ENCODE results near the gene COX4I1. TPM values are rescaled to one million over a fixed set of nuclear protein-coding genes. Genes with fewer than 3 reads are reported as not detected.

Gene COX4I1
- total RNA-seq, 4 donors from 2014 or later: 379 to 637 (median 462) TPM

DNA sequence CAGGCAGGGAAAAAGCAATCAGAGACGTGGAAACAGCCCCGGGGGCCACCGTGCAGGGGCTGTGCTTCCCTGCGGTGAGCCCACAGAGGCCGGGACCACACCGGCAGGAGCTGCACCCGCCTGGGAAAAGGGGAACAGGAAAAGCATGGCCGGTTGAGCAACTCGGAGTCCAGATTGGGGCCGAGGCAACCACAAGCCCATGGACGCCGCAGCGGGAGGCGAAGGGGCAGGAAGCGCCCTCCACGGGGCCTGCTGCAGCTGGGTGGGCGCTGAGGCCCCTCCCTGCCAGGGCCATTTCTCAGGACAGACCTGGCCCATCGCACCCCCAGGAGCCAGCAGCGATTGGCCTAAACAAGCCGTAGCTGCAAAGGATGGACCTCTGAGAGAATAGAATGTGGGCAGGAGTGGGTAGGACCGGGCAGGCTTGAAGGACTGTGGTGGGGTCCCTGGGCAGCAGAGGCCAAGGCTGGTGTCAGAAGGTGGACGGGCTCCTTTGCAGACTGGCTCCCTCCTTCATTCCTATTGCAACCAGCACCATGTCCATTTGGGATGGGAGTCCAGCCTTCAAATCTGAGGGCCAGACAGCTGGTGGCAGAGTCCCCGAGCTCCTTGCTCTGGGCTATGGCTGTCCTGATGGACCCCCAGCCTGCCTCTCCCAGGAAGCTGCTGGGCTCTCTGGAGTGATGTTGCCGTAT lies 30.4 kb downstream of the COX4I1 start:
- no peak for DNase-seq (ENCODE audit: low spot score)
- TF ChIP-seq, protein P1, sequence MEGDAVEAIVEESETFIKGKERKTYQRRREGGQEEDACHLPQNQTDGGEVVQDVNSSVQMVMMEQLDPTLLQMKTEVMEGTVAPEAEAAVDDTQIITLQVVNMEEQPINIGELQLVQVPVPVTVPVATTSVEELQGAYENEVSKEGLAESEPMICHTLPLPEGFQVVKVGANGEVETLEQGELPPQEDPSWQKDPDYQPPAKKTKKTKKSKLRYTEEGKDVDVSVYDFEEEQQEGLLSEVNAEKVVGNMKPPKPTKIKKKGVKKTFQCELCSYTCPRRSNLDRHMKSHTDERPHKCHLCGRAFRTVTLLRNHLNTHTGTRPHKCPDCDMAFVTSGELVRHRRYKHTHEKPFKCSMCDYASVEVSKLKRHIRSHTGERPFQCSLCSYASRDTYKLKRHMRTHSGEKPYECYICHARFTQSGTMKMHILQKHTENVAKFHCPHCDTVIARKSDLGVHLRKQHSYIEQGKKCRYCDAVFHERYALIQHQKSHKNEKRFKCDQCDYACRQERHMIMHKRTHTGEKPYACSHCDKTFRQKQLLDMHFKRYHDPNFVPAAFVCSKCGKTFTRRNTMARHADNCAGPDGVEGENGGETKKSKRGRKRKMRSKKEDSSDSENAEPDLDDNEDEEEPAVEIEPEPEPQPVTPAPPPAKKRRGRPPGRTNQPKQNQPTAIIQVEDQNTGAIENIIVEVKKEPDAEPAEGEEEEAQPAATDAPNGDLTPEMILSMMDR (IDR thresholded peaks at IDR 0.05): no peak
- no peak for ATAC-seq (ENCODE audit: low FRiP score)

DNA sequence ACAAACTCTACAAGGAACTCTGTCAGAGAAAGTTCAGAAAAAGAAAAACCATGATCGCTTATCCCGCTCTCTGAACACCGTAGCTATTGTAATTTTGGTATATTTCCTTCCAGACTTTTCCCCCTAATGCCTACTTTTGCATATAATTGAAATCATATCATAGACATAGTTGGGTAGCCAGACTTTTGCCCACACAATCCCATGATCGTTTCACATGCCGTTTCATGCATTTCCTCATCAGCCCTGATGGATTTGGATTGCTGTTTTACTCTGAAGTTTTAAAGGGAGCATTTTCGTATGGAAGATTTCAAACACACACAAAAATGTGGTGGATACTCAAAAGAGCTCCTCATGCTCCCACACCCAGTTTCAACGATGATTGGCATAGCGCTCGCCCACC lies 31.3 kb downstream of the COX4I1 start:
- ATAC-seq (ENCODE audit: low FRiP score) (no peak), DNase-seq (ENCODE audit: low spot score) (no peak)
- TF ChIP-seq, protein P1 (IDR thresholded peaks at IDR 0.05): no peak

DNA sequence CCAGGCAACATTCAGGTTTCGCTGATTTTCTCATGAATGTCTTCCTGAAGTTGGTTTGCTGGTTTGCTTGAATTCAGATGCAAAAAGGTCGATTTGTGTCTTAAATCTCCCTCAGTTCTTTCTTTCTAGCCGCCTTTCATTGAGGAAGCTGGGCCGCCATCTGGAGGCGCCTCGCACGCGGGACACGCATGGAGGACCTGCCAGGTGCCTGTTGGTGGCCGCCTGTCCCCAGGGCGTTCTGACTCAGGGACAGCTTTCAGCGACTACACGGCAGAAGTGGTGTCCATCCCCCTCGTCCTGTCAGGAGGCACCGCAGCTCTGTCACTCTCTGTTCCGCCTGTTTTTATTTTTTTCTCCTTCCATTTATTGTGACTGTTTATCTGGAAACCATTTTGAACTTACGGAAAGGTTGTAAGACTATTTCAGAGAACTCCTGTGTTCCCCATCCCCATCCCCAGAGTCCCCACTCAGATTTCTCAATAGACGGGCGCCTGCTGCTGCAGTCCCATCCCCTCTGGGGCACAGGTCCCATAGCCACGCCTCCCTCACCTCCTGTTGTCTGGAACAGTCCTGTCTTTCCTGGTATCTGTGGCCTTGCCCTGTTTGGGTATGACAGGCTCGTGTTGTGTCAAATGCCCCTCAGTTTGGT lies 33.2 kb downstream of the COX4I1 start:
- DNase-seq (ENCODE audit: low spot score) (no peak), ATAC-seq (ENCODE audit: low FRiP score) (no peak)
- TF ChIP-seq, protein P1 (IDR thresholded peaks at IDR 0.05): no peak

DNA sequence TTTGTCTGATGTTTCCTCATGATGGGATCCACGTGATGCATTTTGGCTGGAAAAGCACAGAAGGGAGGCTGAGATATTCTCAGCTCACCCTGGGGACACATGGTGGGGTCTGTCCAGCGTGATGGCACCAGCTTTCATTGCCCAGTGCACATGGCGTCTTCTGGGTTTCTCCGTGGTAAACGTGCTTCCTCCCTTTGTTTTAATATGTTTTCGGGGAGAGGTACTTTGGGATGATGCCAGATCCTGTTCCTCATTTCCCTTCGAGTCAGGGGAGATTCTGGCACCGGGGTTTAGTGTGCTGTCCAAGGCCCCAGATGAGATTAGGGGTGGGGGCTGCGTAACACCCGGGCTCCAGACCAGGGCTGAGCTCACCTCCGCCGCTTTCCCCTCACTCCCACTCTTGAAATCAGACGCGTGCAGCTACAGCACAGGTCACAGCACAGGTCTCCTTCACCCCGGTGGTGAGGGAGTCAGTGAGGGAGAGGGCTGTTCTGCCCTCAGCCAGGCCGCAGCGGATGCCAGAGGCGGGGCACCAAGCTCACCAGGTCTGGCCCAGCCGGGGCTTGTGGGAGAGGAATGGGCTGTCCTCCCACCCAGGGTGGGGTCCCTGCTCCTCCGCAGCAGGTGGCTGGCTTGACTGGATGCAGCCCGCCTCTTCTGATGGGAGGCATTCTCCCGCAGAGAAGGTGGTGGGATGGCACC lies 33.9 kb downstream of the COX4I1 start:
- TF ChIP-seq, protein P1 (IDR thresholded peaks at IDR 0.05): no peak
- no peak for DNase-seq (ENCODE audit: low spot score)
- no peak for ATAC-seq (ENCODE audit: low FRiP score)

DNA sequence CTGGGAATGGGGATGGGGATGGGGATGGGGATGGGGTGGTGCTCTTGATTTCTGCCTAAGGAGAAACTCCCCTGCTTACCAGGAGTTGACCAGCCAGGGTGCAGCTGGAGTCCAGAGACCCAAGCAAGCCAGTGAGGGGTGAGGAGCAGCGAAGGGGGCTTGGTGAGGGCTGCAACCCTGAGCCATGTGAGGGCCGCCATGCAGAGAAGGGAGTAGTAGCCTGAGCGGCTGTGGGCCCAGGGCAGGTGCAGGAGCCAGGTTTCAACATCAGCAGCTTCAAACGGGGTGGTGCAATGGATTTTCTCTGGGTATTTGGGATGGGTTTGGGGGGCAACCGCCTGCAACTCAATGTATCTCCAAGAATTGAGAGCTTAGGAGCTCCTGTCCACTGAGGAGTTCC lies 35.2 kb downstream of the COX4I1 start:
- TF ChIP-seq, protein P1 (IDR thresholded peaks at IDR 0.05): no peak
- DNase-seq (ENCODE audit: low spot score): no peak

DNA sequence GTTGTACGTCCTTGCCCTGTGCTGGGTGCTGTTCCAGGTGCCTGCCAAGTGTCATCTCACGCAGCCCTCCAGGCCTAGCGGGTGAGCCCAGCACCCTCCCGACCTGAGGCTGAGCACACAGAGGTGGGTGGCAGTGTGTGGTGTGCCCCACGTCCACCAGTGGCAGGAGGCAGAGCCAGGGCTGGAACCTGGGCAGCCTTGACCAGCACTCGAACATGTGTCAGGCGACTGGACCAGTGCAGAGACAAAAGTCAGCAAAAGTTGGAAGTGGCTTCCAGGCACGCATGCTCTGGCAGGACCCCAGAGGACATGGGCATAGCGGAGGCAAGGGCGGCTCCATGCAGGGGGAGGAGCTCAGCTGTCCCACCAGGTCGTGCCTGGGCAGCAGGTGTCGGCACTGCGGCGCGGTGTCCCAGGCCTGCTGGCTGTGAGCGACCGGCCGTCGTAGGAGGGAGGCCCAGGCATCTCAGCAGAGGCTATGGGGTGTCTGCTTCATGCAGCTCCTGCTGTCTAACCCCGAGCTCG lies 35.8 kb downstream of the COX4I1 start:
- TF ChIP-seq, protein P1 (IDR thresholded peaks at IDR 0.05): no peak
- DNase-seq (ENCODE audit: low spot score) (no peak), ATAC-seq (ENCODE audit: low FRiP score) (no peak)

More for the DNA sequence above, 35.2 kb downstream of the COX4I1 start:
- no peak for ATAC-seq (ENCODE audit: low FRiP score)

All from omental fat pad (tissue), 4 donors.